Lung (tissue), 12 donors: ENCODE measurements around the gene PLCD3. TPM values are rescaled to one million over a fixed set of nuclear protein-coding genes. Genes with fewer than 3 reads are reported as not detected.
A peak's percentile ranks its signal among the peaks of the same experiment; 100 is the strongest.

Source experiments
- ATAC-seq: fragments of 200-7000 bp; cut with Tn5 transposase; one replicate; pipeline ENCODE4 v1.9.1; 2020; ENCODE audit warnings: moderate number of reproducible peaks; ENCODE audit not compliant: insufficient read depth, low FRiP score
- DNase-seq, 3 donors: peaks; one replicate each; pipeline ENCODE4 v3.0.0-alpha.2; 2013 to 2017
- H3K27ac ChIP-seq, 2 donors: one replicate each; pipeline ENCODE4 v1.5.1; 2013; ENCODE audit warnings: mild to moderate bottlenecking in 2 of 2, moderate library complexity in 2 of 2, control low read depth in 1 of 2, inconsistent platforms in 1 of 2, low read depth in 1 of 2, low read length in 1 of 2
- H3K27me3 ChIP-seq, 3 donors: one replicate each; pipeline ENCODE4 v1.5.1; 2013; ENCODE audit warnings: low read length in 2 of 3; ENCODE audit not compliant: control insufficient read depth in 3 of 3, insufficient read depth in 3 of 3
- H3K36me3 ChIP-seq, 4 donors: one replicate each; pipeline ENCODE4 v1.5.1; 2013; ENCODE audit warnings: low read length in 4 of 4, mild to moderate bottlenecking in 1 of 4, moderate library complexity in 1 of 4; ENCODE audit not compliant: control insufficient read depth in 4 of 4, insufficient read depth in 4 of 4
- H3K4me1 ChIP-seq, 5 donors: one replicate each; pipeline ENCODE4 v1.5.1; 2013; ENCODE audit warnings: low read length in 5 of 5, mild to moderate bottlenecking in 2 of 5, moderate library complexity in 1 of 5; ENCODE audit not compliant: control insufficient read depth in 5 of 5, insufficient read depth in 5 of 5
- H3K4me3 ChIP-seq: one replicate; pipeline ENCODE4 v1.5.1; 2013; ENCODE audit warnings: mild to moderate bottlenecking, control low read depth, moderate library complexity
- H3K9ac ChIP-seq, 2 donors: one replicate each; pipeline ENCODE4 v1.5.1; 2013; ENCODE audit warnings: low read length in 2 of 2, control low read depth in 1 of 2; ENCODE audit not compliant: insufficient read depth in 1 of 2
- H3K9me3 ChIP-seq, 4 donors: one replicate each; pipeline ENCODE4 v1.5.1; 2013; ENCODE audit warnings: low read length in 3 of 4, mild to moderate bottlenecking in 1 of 4, moderate library complexity in 1 of 4; ENCODE audit not compliant: control insufficient read depth in 4 of 4, insufficient read depth in 3 of 4
- CTCF ChIP-seq: IDR thresholded peaks from 2 replicates; pipeline ENCODE4 v1.5.1; 2012; ENCODE audit warnings: mild to moderate bottlenecking; ENCODE audit errors: control extremely low read depth, extremely low read depth
- WGBS, 2 donors: extraction: QIAGEN DNeasy Blood & Tissue Kit; methylation state at CpG; one replicate each; pipeline ENCODE4 v1.1.7; 2013; 5-methylcytosine and 5-hydroxymethylcytosine counted together
- polyA plus RNA-seq, 2 donors: library from polyadenylated mRNA; stranded (reverse); fragments of 200-250 nt; gene quantifications; one replicate each; pipeline ENCODE4 v1.2.1, GENCODE V29; 2013
- total RNA-seq, 2 donors: library from RNA; depleted of rRNA in 1 of 2; stranded (reverse); fragments of >200 nt in 1 of 2; gene quantifications; one replicate each; pipeline ENCODE4 v1.2.1, GENCODE V29; 2014 to 2021
- donor health status: control.
- donor health status: control.
- donor health status: Bipolar disorder and iron deficiency.
- donor health status: healthy.
- donor health status: DM: yes; HTN: yes; CAD: no.

Gene PLCD3
- total and polyA plus RNA-seq, 4 donors: 3.6 to 43.3 (median 18.9) TPM

DNA sequence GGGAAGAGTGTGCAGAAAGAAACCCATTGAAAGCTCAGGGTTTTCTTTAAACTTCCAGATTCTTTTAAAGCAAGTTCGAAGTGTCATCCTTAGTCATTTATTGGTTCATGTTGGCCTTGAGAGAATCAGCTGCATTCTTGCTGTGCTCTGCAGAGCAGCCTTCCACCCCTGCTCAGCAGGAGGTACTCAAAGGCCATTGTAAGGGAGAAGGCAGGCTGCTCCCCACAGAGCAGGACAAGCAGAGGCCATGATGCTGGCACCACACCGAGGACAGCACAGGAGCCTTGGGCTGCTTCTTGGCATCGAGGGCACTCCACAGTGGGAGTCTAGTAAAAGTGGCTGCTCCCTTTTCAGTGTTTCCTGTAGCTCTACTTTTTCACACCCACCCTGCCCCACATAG, 41.6 kb downstream of the PLCD3 start:
- H3K36me3 ChIP-seq: peaks cover 12 to 45% (median 40%) of the 10 kb centered on the region in 4 donors
- H3K9me3 ChIP-seq: no peaks in the 10 kb centered on the region
- no peak overlapping the region for H3K27ac ChIP-seq
- DNase-seq (no peak), ATAC-seq (no peak)
- WGBS, 2 donors: 77 to 82% methylated on average over 3 of the region's 3 CpGs
- no peaks in the 10 kb centered on the region for H3K27me3 ChIP-seq
- no peak for TF ChIP-seq CTCF
- H3K4me3 ChIP-seq: no peak overlapping the region
- peaks cover 0 to 7% (median 0%) of the 10 kb centered on the region in 5 donors for H3K4me1 ChIP-seq
- no peak overlapping the region for H3K9ac ChIP-seq

DNA sequence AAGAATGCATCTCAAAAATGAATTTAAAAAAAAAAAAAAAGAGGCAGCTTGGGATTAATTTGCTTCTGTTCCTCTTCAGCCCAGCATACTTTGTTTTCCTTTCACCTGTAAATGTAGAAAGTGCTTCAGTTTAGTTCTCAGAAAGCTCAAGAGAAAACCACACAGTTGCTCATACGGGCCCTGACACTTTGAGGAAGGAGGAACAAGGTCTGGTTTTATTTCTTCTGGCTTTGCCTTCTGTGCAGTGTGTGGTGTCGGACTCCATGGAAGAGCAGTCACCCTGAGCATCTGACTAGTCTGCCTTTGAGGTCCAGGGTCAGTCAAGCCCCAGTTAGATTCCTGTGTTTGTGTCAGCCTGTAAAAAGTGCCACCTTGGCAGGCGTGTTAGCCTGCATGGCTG, 43.6 kb downstream of the PLCD3 start:
- ATAC-seq (no peak), DNase-seq (no peak)
- H3K4me1 ChIP-seq: peaks cover 0 to 5% (median 0%) of the 10 kb centered on the region in 5 donors
- no peaks in the 10 kb centered on the region for H3K9me3 ChIP-seq
- H3K4me3 ChIP-seq: no peak overlapping the region
- WGBS, 2 donors: 85 to 87% methylated on average over 3 of the region's 3 CpGs
- H3K27me3 ChIP-seq: no peaks in the 10 kb centered on the region
- no peak overlapping the region for H3K27ac ChIP-seq
- TF ChIP-seq CTCF: no peak
- H3K36me3 ChIP-seq: peaks cover 19 to 49% (median 41%) of the 10 kb centered on the region in 4 donors
- no peak overlapping the region for H3K9ac ChIP-seq

DNA sequence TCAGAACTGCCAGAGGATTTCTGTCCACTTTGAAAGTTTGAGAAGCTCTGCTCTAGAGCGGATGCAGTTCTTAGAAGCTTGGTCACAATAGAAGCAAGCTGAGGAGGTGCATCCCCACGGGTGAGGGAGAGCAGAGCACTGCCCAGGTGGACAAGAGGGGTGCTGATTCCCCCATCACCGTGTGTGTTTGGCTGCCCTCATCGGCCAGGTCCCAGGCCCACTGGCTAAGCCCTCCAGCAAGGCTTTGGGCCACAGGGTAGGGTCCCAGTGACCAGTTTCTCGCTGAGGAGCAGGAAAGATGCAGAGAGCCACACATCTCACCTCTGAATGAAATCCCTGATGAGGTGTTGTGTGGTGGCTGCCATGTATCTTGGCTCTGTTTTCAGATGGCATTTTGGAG, 44.3 kb downstream of the PLCD3 start:
- H3K27ac ChIP-seq: peak overlapping the region in 1 of 2 donors; percentile 20
- H3K36me3 ChIP-seq: peaks cover 23 to 49% (median 38%) of the 10 kb centered on the region in 4 donors
- no peaks in the 10 kb centered on the region for H3K9me3 ChIP-seq
- 91 to 95% methylated on average over 5 of the region's 5 CpGs for WGBS, 2 donors
- no peak overlapping the region for H3K4me3 ChIP-seq
- peaks cover 0 to 2% (median 0%) of the 10 kb centered on the region in 5 donors for H3K4me1 ChIP-seq
- ATAC-seq (no peak), DNase-seq (no peak)
- TF ChIP-seq CTCF: no peak
- H3K9ac ChIP-seq: no peak overlapping the region
- no peaks in the 10 kb centered on the region for H3K27me3 ChIP-seq

DNA sequence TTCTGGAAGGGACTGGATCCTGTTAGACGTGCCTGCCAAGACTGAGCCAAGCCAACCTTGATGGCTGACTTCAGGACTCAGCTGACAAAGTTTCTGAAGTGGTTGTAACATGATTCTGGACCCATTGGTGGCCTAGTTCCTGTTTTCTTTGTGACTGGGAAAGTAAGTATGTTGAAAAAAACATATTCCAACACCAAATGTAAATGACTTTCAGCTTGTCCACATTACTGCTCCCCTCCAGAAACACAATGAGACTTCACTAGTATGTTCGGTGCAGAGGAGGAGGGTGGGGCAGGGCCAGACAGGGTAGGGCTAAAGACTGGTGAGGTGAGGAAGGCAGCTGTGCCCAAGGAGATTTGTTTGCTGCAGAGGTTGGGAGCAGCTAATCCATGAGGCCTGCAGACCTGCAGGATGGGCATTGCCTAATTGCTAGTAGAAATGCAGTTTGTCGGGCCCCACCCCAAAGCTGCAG, 44.8 kb downstream of the PLCD3 start:
- Histone ChIP-seq H3K9ac (no peak overlapping the region), H3K4me3 (no peak overlapping the region), H3K4me1 (peaks cover 0 to 2% (median 0%) of the 10 kb centered on the region in 5 donors), H3K27me3 (no peaks in the 10 kb centered on the region), H3K27ac (peak overlapping the region in 1 of 2 donors; percentile 20), H3K9me3 (no peaks in the 10 kb centered on the region), H3K36me3 (peaks cover 24 to 50% (median 36%) of the 10 kb centered on the region in 4 donors)
- no peak for TF ChIP-seq CTCF
- no peak for ATAC-seq
- DNase-seq: peak in 2 of 3 donors; percentile 8 to 28
- WGBS, 2 donors: 82 to 85% methylated on average over 3 of the region's 3 CpGs
